Measurements from ENCODE around the gene WDR27. TPM values are rescaled to one million over a fixed set of nuclear protein-coding genes. Genes with fewer than 3 reads are reported as not detected.

Gene WDR27
- total RNA-seq, 4 donors from 2014 or later, result 2.8 to 31.6 (median 4.0) TPM

GRCh38 chr6:169567819-169568218 is 134.0 kb downstream of the WDR27 start:
- TF ChIP-seq POLR2A (IDR thresholded peaks at IDR 0.05) (no peak), CTCF (IDR thresholded peaks at IDR 0.05 in 4 of 5, conservative IDR thresholded peaks at IDR 0.05 in 1 of 5) (no peak)

GRCh38 chr6:169566961-169567750 is 134.7 kb downstream of the WDR27 start:
- in situ Hi-C loops (cut with MboI; ENCODE audit: low sequenced_read_pairs in 4 of 4), result no loop called here

More at GRCh38 chr6:169567819-169568218, 134.0 kb downstream of the WDR27 start:
- Histone ChIP-seq H3K27ac (no peak overlapping the region), H3K9me3 (no peaks in the 10 kb centered on the region), H3K27me3 (no peaks in the 10 kb centered on the region), H3K36me3 (peaks cover 0 to 4% of the 10 kb centered on the region in 2 donors), H3K4me3 (no peak overlapping the region), H3K4me1 (no peaks in the 10 kb centered on the region)
- DNase-seq (peak in 1 of 2 donors; percentile 25), ATAC-seq (no peak)
- intact Hi-C loops (cut with DNase I; ENCODE audit: low total_unique reads), result no loop called here
- in situ Hi-C loops (cut with MboI; ENCODE audit: low sequenced_read_pairs in 4 of 4), result no loop called here

GRCh38 chr6:169566319-169566718 is 135.5 kb downstream of the WDR27 start:
- Histone ChIP-seq H3K36me3 (peaks cover 0 to 4% of the 10 kb centered on the region in 2 donors), H3K4me1 (no peaks in the 10 kb centered on the region), H3K9me3 (no peaks in the 10 kb centered on the region), H3K27ac (no peak overlapping the region), H3K27me3 (no peaks in the 10 kb centered on the region), H3K4me3 (no peak overlapping the region)
- TF ChIP-seq POLR2A (IDR thresholded peaks at IDR 0.05) (no peak), CTCF (IDR thresholded peaks at IDR 0.05 in 4 of 5, conservative IDR thresholded peaks at IDR 0.05 in 1 of 5) (no peak)
- in situ Hi-C loops (cut with MboI; ENCODE audit: low sequenced_read_pairs in 4 of 4) (no loop called here), intact Hi-C loops (cut with DNase I; ENCODE audit: low total_unique reads) (no loop called here)
- no peak for DNase-seq
- no peak for ATAC-seq

More at GRCh38 chr6:169566961-169567750, 134.7 kb downstream of the WDR27 start:
- ATAC-seq (no peak), DNase-seq (no peak)
- H3K36me3 ChIP-seq, result peaks cover 0 to 4% of the 10 kb centered on the region in 2 donors
- no peaks in the 10 kb centered on the region for H3K27me3 ChIP-seq
- no peak overlapping the region for H3K4me3 ChIP-seq
- no peak overlapping the region for H3K27ac ChIP-seq
- no peak for TF ChIP-seq CTCF (IDR thresholded peaks at IDR 0.05 in 4 of 5, conservative IDR thresholded peaks at IDR 0.05 in 1 of 5)
- no peak for TF ChIP-seq POLR2A (IDR thresholded peaks at IDR 0.05)
- intact Hi-C loops (cut with DNase I; ENCODE audit: low total_unique reads), result no loop called here
- H3K4me1 ChIP-seq, result no peaks in the 10 kb centered on the region
- no peaks in the 10 kb centered on the region for H3K9me3 ChIP-seq

- H3K9me3 ChIP-seq, result no peaks in the 10 kb centered on the region
- no peak overlapping the region for H3K27ac ChIP-seq
- H3K4me3 ChIP-seq, result no peak overlapping the region
- no peaks in the 10 kb centered on the region for H3K27me3 ChIP-seq
- in situ Hi-C loops (cut with MboI; ENCODE audit: low sequenced_read_pairs in 4 of 4) (no loop called here), intact Hi-C loops (cut with DNase I; ENCODE audit: low total_unique reads) (no loop called here)
- TF ChIP-seq POLR2A (IDR thresholded peaks at IDR 0.05), result no peak
- TF ChIP-seq CTCF (IDR thresholded peaks at IDR 0.05 in 4 of 5, conservative IDR thresholded peaks at IDR 0.05 in 1 of 5), result no peak
- no peak for DNase-seq
- ATAC-seq, result no peak
- H3K4me1 ChIP-seq, result no peaks in the 10 kb centered on the region
- peaks cover 0 to under 1% of the 10 kb centered on the region in 2 donors for H3K36me3 ChIP-seq
Measured at GRCh38 chr6:169564453-169565240, 137.2 kb downstream of the WDR27 start.

Data from gastrocnemius medialis (tissue), 4 donors.